ENCODE data around the gene IDUA.

- TF ChIP-seq TAF1 (IDR thresholded peaks at IDR 0.05; ENCODE audit: low read depth) (no peak), YY1 (IDR thresholded peaks at IDR 0.05; ENCODE audit: low read depth) (no peak), RAD21 (IDR thresholded peaks at IDR 0.05; ENCODE audit: low read depth) (no peak), MAX (IDR thresholded peaks at IDR 0.05) (no peak), REST (IDR thresholded peaks at IDR 0.05; ENCODE audit: low read depth) (no peak), TCF12 (IDR thresholded peaks at IDR 0.05; ENCODE audit: low read depth) (no peak), NFIC (IDR thresholded peaks at IDR 0.05) (no peak), CREB1 (IDR thresholded peaks at IDR 0.05; ENCODE audit: low read depth) (no peak), EP300 (IDR thresholded peaks at IDR 0.05; ENCODE audit: borderline replicate concordance) (no peak), EGR1 (IDR thresholded peaks at IDR 0.05) (no peak), USF1 (IDR thresholded peaks at IDR 0.05) (no peak), CEBPB (IDR thresholded peaks at IDR 0.05) (no peak), TEAD4 (IDR thresholded peaks at IDR 0.05) (no peak)
Measured at GRCh38 chr4:974668-975067, 12.2 kb upstream of the IDUA start.
